ENCODE data around the gene ALG14.
"Not testable (repeated sequence)": the region's sequence is repeated elsewhere in the genome, so short reads cannot be mapped to it uniquely, and the experiment has no call there.

The ALG14 gene

GRCh38 chr1:95049935-95050334, 22.8 kb downstream of the ALG14 start:
- no peaks in the 10 kb centered on the region for H3K36me3 ChIP-seq (ENCODE audit: low read length)
- H2AFZ ChIP-seq (ENCODE audit: low read depth, low read length, severe bottlenecking): no peak overlapping the region
- no peaks in the 10 kb centered on the region for H3F3A ChIP-seq (ENCODE audit: insufficient read depth)
- no peaks in the 10 kb centered on the region for H4K20me1 ChIP-seq (ENCODE audit: low read depth, low read length)
- H3K4me2 ChIP-seq (ENCODE audit: low read depth, low read length, poor library complexity, severe bottlenecking): no peak overlapping the region
- no peaks in the 10 kb centered on the region for H3K79me2 ChIP-seq (ENCODE audit: insufficient read depth, low read length)
- H3K9me3 ChIP-seq (ENCODE audit: insufficient read depth, low read length): no peaks in the 10 kb centered on the region
- H3K4me3 ChIP-seq (ENCODE audit: insufficient read depth, low read length, poor library complexity, severe bottlenecking): no peak overlapping the region
- no peak overlapping the region for H3K27ac ChIP-seq (ENCODE audit: low read depth, low read length)
- H3K9me2 ChIP-seq (replicated peaks; ENCODE audit: insufficient read depth, low read length): no peaks in the 10 kb centered on the region
- no peak overlapping the region for H3K9ac ChIP-seq (ENCODE audit: low read length)
- no peaks in the 10 kb centered on the region for H3K27me3 ChIP-seq (ENCODE audit: low read length)
- TF ChIP-seq CTCF (IDR thresholded peaks at IDR 0.05; ENCODE audit: insufficient read depth, low read length, poor library complexity, severe bottlenecking) (no peak), EZH2phosphoT487 (conservative IDR thresholded peaks at IDR 0.05; ENCODE audit: low read length) (no peak)

GRCh38 chr1:95048317-95048716, 24.4 kb downstream of the ALG14 start:
- Histone ChIP-seq H2AFZ (ENCODE audit: low read depth, low read length, severe bottlenecking) (no peak overlapping the region), H3K79me2 (ENCODE audit: insufficient read depth, low read length) (no peaks in the 10 kb centered on the region), H3K9me3 (ENCODE audit: insufficient read depth, low read length) (no peaks in the 10 kb centered on the region), H3K27me3 (ENCODE audit: low read length) (no peaks in the 10 kb centered on the region), H3K4me2 (ENCODE audit: low read depth, low read length, poor library complexity, severe bottlenecking) (no peak overlapping the region), H3K27ac (ENCODE audit: low read depth, low read length) (no peak overlapping the region), H3K9me2 (replicated peaks; ENCODE audit: insufficient read depth, low read length) (no peaks in the 10 kb centered on the region), H4K20me1 (ENCODE audit: low read depth, low read length) (no peaks in the 10 kb centered on the region), H3K4me3 (ENCODE audit: insufficient read depth, low read length, poor library complexity, severe bottlenecking) (no peak overlapping the region), H3K9ac (ENCODE audit: low read length) (no peak overlapping the region), H3K36me3 (ENCODE audit: low read length) (no peaks in the 10 kb centered on the region), H3F3A (ENCODE audit: insufficient read depth) (no peaks in the 10 kb centered on the region)
- TF ChIP-seq EZH2phosphoT487 (conservative IDR thresholded peaks at IDR 0.05; ENCODE audit: low read length): no peak
- no peak for TF ChIP-seq CTCF (IDR thresholded peaks at IDR 0.05; ENCODE audit: insufficient read depth, low read length, poor library complexity, severe bottlenecking)

GRCh38 chr1:95047624-95048023, 25.1 kb downstream of the ALG14 start:
- not testable (repeated sequence) for H3K9ac ChIP-seq (ENCODE audit: low read length); H3K9me3 ChIP-seq (ENCODE audit: insufficient read depth, low read length); H3F3A ChIP-seq (ENCODE audit: insufficient read depth); H2AFZ ChIP-seq (ENCODE audit: low read depth, low read length, severe bottlenecking); H3K4me3 ChIP-seq (ENCODE audit: insufficient read depth, low read length, poor library complexity, severe bottlenecking); H3K27ac ChIP-seq (ENCODE audit: low read depth, low read length); H3K79me2 ChIP-seq (ENCODE audit: insufficient read depth, low read length); H3K9me2 ChIP-seq (replicated peaks; ENCODE audit: insufficient read depth, low read length); H4K20me1 ChIP-seq (ENCODE audit: low read depth, low read length); H3K4me2 ChIP-seq (ENCODE audit: low read depth, low read length, poor library complexity, severe bottlenecking); H3K27me3 ChIP-seq (ENCODE audit: low read length); H3K36me3 ChIP-seq (ENCODE audit: low read length)

- Histone ChIP-seq H3K27ac (ENCODE audit: low read depth, low read length) (no peak overlapping the region), H3K36me3 (ENCODE audit: low read length) (no peaks in the 10 kb centered on the region), H3K9me3 (ENCODE audit: insufficient read depth, low read length) (no peaks in the 10 kb centered on the region), H2AFZ (ENCODE audit: low read depth, low read length, severe bottlenecking) (no peak overlapping the region), H3K4me2 (ENCODE audit: low read depth, low read length, poor library complexity, severe bottlenecking) (no peak overlapping the region), H4K20me1 (ENCODE audit: low read depth, low read length) (no peaks in the 10 kb centered on the region), H3F3A (ENCODE audit: insufficient read depth) (no peaks in the 10 kb centered on the region), H3K9me2 (replicated peaks; ENCODE audit: insufficient read depth, low read length) (no peaks in the 10 kb centered on the region), H3K4me3 (ENCODE audit: insufficient read depth, low read length, poor library complexity, severe bottlenecking) (no peak overlapping the region), H3K27me3 (ENCODE audit: low read length) (no peaks in the 10 kb centered on the region), H3K9ac (ENCODE audit: low read length) (no peak overlapping the region), H3K79me2 (ENCODE audit: insufficient read depth, low read length) (no peaks in the 10 kb centered on the region)
- TF ChIP-seq CTCF (IDR thresholded peaks at IDR 0.05; ENCODE audit: insufficient read depth, low read length, poor library complexity, severe bottlenecking): no peak
- TF ChIP-seq EZH2phosphoT487 (conservative IDR thresholded peaks at IDR 0.05; ENCODE audit: low read length): no peak
Measured at GRCh38 chr1:95046359-95046758, 26.4 kb downstream of the ALG14 start.
